GM12865 (cell line): ENCODE data around the gene CNOT3.

ENCODE experiments used
- DNase-seq: peaks from one replicate; pipeline ENCODE4 v3.0.0; 2010; ENCODE audit warnings: low read depth
- H3K4me3 ChIP-seq: 2 replicates; pipeline ENCODE4 v1.5.1; 2011; ENCODE audit warnings: mild to moderate bottlenecking, low read depth, low read length, control low read depth
- CTCF ChIP-seq: IDR thresholded peaks from 2 replicates; pipeline ENCODE4 v1.5.1; 2011; ENCODE audit warnings: low read length, control low read depth, low read depth, inconsistent platforms; ENCODE audit not compliant: insufficient read depth; ENCODE audit errors: missing control alignments

CNOT3 gene

DNA sequence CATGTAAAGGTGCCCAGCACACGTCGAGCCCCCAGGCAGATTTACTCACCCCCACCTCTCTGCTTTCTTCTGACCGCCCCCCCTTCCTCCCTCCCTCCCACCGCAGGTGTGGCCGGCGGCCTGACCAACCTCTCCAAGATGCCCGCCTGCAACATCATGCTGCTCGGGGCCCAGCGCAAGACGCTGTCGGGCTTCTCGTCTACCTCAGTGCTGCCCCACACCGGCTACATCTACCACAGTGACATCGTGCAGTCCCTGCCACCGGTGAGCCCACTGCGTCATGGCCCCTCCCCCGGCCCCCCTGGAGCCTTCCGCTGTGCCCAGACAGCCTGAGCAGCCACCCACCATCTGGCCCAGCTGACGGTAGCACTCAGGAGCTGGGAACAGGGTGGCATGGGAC, 13.2 kb upstream of the CNOT3 start:
- no peak for TF ChIP-seq CTCF
- DNase-seq: no peak
- H3K4me3 ChIP-seq: no peak overlapping the region

DNA sequence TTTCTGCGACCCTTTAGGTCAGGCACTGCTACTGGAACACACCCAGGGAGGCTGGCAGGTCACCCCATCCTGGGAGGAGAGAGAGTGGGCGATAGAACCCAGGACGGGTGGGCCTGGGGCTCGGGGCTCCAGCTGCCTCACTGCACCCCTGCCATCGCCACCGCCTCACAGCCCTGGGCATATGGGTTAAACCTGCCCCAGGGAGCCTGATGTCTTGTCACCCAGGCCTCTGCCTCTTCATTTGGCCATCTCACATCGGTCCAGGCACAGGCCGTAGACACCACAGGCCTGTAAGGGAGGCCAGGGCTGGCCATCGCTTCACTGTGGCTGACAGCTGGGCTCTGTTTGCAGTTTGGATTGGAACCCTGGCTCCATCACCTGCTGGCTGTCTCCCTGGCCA, 11.8 kb upstream of the CNOT3 start:
- TF ChIP-seq CTCF: no peak
- H3K4me3 ChIP-seq: no peak overlapping the region
- DNase-seq: no peak

GRCh38 chr19:54127688-54128440, 9.7 kb upstream of the CNOT3 start:
- H3K4me3 ChIP-seq: no peak overlapping the region
- no peak for DNase-seq
- no peak for TF ChIP-seq CTCF

GRCh38 chr19:54128441-54128725, 9.2 kb upstream of the CNOT3 start:
- no peak overlapping the region for H3K4me3 ChIP-seq
- TF ChIP-seq CTCF: no peak
- no peak for DNase-seq

DNA sequence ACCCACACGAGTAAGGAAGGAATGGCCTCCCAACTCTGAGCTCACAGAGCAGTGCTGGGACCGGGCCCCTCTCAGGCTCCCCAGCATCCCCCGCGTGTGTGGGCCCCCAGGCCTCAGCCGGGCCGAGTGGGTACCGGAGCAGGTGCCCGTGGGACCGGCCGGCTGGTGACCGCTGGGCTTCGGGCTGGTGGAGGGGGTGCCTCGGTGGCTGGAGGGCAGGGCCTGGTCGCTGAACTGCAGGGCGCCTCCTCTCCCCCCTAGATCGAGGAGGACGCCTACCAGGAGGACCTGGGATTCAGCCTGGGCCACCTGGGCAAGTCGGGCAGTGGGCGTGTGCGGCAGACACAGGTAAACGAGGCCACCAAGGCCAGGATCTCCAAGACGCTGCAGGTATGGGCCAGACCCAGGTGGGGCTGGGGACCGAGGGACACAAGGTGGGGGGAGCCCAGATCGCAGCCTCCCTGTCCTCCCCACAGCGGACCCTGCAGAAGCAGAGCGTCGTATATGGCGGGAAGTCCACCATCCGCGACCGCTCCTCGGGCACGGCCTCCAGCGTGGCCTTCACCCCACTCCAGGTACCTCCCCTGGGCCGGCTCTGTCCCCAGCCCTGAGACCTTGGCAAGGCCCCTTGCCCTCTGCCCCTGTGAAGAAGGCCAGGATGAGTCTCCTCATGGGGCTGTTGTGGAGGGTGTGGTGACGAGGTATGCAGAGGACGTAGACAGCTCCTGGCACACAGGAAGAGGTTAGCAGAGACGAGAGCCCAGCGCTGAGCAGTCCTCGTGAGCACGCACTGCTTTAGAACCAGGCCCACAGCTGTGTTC, 8.6 kb upstream of the CNOT3 start:
- TF ChIP-seq CTCF: no peak
- no peak for DNase-seq
- no peak overlapping the region for H3K4me3 ChIP-seq

- H3K4me3 ChIP-seq: no peak overlapping the region
Observed at GRCh38 chr19:54129617-54129996, 8.0 kb upstream of the CNOT3 start.

More at GRCh38 chr19:54129617-54129996, 8.0 kb upstream of the CNOT3 start:
- TF ChIP-seq CTCF: no peak
- no peak for DNase-seq
